ENCODE results near the gene GNPDA1.

- TF ChIP-seq EZH2 (IDR thresholded peaks at IDR 0.05) (no peak), POLR2AphosphoS5 (IDR thresholded peaks at IDR 0.05; ENCODE audit: borderline replicate concordance, low read depth, low read length) (no peak), FOXP2 (optimal IDR thresholded peaks at IDR 0.05; ENCODE audit: control extremely low read depth, extremely low read length, insufficient read depth) (no peak)
These were observed 24.1 kb upstream of the GNPDA1 start for GRCh38 chr5:142036918-142037317.
